DND-41 (cell line): ENCODE results near the gene PTPRE.

ENCODE experiments used
- ATAC-seq: fragments of 200-7000 bp; cut with Tn5 transposase; 3 replicates; pipeline ENCODE4 v1.9.1; 2021; ENCODE audit warnings: low read depth; ENCODE audit not compliant: insufficient read depth
- DNase-seq: peaks from one replicate; pipeline ENCODE4 v3.0.0-alpha.2; 2020
- H2AFZ ChIP-seq: 2 replicates; pipeline ENCODE4 v1.6.0; 2012; ENCODE audit warnings: low read depth, low read length
- H3K27ac ChIP-seq: 2 replicates; pipeline ENCODE4 v1.5.1; 2012; ENCODE audit warnings: low read length, inconsistent platforms
- H3K27me3 ChIP-seq: fragments of 200-600 bp; sonication (generic); 2 replicates; pipeline ENCODE4 v1.6.0; 2012; ENCODE audit warnings: low read length, mild to moderate bottlenecking, inconsistent platforms; ENCODE audit not compliant: insufficient read depth, poor library complexity
- H3K36me3 ChIP-seq: 2 replicates; pipeline ENCODE4 v1.5.1; 2012; ENCODE audit warnings: low read length, inconsistent platforms; ENCODE audit not compliant: insufficient read depth
- H3K4me1 ChIP-seq: 2 replicates; pipeline ENCODE4 v1.5.1; 2012; ENCODE audit warnings: mild to moderate bottlenecking, low read length; ENCODE audit not compliant: insufficient read depth
- H3K4me2 ChIP-seq: 2 replicates; pipeline ENCODE4 v1.6.0; 2012; ENCODE audit warnings: mild to moderate bottlenecking, moderate library complexity, low read length, inconsistent platforms; ENCODE audit not compliant: insufficient read depth
- H3K4me3 ChIP-seq, 2 experiments: fragments of 200-600 bp in 1 of 2; shearing (Covaris generic) in 1 of 2; 2 replicates each; pipeline ENCODE4 v1.5.1; 2012 to 2016; ENCODE audit warnings: inconsistent platforms in 2 of 2, low read length in 2 of 2, mild to moderate bottlenecking in 2 of 2, low read depth in 1 of 2, moderate library complexity in 1 of 2
- H3K79me2 ChIP-seq: 2 replicates; pipeline ENCODE4 v1.6.0; 2012; ENCODE audit warnings: low read length, inconsistent platforms; ENCODE audit not compliant: insufficient read depth
- H3K9ac ChIP-seq: 2 replicates; pipeline ENCODE4 v1.6.0; 2012; ENCODE audit warnings: low read depth, mild to moderate bottlenecking, inconsistent platforms, low read length, moderate library complexity
- H3K9me3 ChIP-seq: 2 replicates; pipeline ENCODE4 v1.5.1; 2012; ENCODE audit warnings: low read length, moderate library complexity, mild to moderate bottlenecking, inconsistent platforms; ENCODE audit not compliant: insufficient read depth, severe bottlenecking
- H4K20me1 ChIP-seq: 2 replicates; pipeline ENCODE4 v1.6.0; 2012; ENCODE audit warnings: low read length; ENCODE audit not compliant: insufficient read depth
- EZH2 ChIP-seq: IDR thresholded peaks from 3 replicates; pipeline ENCODE4 v1.6.1; 2012; ENCODE audit warnings: borderline replicate concordance, low read depth, mild to moderate bottlenecking, moderate library complexity, low read length, inconsistent platforms; ENCODE audit not compliant: severe bottlenecking
- TF ChIP-seq, protein P1 (sequence below): IDR thresholded peaks from 2 replicates; pipeline ENCODE4 v1.5.1; 2012; ENCODE audit warnings: borderline replicate concordance, low read length, moderate library complexity, mild to moderate bottlenecking; ENCODE audit not compliant: poor library complexity, severe bottlenecking; ENCODE audit errors: extremely low read depth

The PTPRE gene

DNA sequence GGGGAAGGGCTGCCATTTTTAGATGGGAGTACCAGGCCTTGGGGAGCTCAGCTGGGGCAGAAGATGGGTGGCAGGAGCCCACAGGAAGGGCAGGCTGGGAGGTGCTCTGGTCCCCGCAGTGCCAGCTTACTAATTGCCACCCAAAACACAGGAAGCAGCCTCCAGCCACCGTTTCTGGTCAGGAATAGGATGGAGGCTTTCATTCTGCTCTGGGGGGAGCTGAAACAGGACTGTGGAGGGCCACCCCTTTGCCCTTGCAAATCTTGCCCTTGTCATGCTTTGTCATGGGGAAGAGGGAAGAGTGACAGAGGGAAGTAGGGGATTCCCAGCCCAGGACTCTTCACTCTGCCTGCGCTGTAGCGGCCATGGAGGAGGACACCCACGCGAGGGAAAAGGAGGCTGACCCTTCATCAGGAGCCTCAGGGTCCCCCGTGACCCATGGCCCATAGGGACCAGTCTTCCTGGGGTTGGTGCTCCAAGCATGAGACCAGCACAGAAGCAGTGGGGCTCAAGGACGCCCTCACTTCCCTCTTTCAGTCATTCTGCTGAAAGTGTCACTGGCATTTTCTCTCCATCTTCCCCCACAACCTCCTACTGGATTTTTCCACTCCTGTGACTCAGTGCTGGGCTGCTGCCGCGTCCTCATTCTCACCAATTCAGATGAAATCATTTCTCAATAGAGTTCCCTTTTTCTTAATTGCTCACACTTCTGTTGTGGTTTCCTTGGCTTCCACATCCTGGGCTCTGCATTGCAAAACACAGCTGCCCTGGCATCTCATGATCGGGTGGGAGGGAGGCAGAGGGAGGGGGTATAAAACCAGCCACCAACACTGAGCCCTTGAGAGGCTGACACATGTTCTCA lies 157.4 kb downstream of the PTPRE start:
- H3K4me2 ChIP-seq, result peak overlapping the region; percentile 61
- H3K27ac ChIP-seq, result peak overlapping the region; percentile 86

DNA sequence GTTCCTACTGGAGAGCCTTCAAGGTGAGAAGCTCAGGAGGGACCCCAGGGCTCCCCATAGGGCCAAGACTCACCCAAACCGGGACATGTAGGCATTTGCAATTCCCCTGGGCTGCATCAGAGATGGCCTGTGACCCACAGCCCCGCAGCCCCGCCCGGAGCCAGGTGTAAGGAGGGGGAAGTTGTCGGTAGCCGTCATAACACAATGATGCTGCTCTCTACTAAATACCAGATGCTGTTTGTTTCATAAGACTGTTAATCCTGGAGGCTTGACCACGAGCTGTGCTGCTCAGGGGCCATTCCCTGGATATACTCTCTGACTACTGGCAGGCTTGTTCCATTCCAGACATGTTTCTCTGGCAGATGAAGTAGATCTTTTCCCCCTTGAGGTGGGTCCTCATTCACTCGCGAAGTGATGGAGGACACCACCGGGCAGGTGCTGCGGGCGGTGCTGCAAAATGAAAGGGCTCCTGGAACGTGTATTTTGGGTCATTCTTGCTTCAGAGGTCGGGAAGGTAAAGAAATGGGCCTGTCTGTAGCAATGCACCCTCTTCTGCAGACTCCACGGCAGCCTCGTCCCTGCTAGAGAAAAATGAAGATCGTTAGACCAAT lies 158.2 kb downstream of the PTPRE start:
- TF ChIP-seq, protein P1, sequence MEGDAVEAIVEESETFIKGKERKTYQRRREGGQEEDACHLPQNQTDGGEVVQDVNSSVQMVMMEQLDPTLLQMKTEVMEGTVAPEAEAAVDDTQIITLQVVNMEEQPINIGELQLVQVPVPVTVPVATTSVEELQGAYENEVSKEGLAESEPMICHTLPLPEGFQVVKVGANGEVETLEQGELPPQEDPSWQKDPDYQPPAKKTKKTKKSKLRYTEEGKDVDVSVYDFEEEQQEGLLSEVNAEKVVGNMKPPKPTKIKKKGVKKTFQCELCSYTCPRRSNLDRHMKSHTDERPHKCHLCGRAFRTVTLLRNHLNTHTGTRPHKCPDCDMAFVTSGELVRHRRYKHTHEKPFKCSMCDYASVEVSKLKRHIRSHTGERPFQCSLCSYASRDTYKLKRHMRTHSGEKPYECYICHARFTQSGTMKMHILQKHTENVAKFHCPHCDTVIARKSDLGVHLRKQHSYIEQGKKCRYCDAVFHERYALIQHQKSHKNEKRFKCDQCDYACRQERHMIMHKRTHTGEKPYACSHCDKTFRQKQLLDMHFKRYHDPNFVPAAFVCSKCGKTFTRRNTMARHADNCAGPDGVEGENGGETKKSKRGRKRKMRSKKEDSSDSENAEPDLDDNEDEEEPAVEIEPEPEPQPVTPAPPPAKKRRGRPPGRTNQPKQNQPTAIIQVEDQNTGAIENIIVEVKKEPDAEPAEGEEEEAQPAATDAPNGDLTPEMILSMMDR, result no peak
- Histone ChIP-seq H3K9ac (peak overlapping the region; percentile 27), H3K4me3 (peak overlapping the region in 1 of 2 experiments; percentile 7; a peak in 1 of 4 replicates)

More for the DNA sequence above, 157.4 kb downstream of the PTPRE start:
- no peak overlapping the region for H2AFZ ChIP-seq
- peak overlapping the region in 1 of 2 experiments; percentile 26; a peak in 2 of 4 replicates for H3K4me3 ChIP-seq
- H3K79me2 ChIP-seq, result no peaks in the 10 kb centered on the region
- H3K9me3 ChIP-seq, result no peaks in the 10 kb centered on the region
- H3K9ac ChIP-seq, result peak overlapping the region; percentile 49
- H4K20me1 ChIP-seq, result peaks cover 5% of the 10 kb centered on the region; the same call in 1 of the 2 replicates
- ATAC-seq, result peak; percentile 84
- H3K4me1 ChIP-seq, result peaks cover 44% of the 10 kb centered on the region
- TF ChIP-seq, protein P1, result no peak
- TF ChIP-seq EZH2, result no peak
- DNase-seq, result peak; percentile 94
- no peaks in the 10 kb centered on the region for H3K27me3 ChIP-seq
- H3K36me3 ChIP-seq, result peaks cover 56% of the 10 kb centered on the region

DNA sequence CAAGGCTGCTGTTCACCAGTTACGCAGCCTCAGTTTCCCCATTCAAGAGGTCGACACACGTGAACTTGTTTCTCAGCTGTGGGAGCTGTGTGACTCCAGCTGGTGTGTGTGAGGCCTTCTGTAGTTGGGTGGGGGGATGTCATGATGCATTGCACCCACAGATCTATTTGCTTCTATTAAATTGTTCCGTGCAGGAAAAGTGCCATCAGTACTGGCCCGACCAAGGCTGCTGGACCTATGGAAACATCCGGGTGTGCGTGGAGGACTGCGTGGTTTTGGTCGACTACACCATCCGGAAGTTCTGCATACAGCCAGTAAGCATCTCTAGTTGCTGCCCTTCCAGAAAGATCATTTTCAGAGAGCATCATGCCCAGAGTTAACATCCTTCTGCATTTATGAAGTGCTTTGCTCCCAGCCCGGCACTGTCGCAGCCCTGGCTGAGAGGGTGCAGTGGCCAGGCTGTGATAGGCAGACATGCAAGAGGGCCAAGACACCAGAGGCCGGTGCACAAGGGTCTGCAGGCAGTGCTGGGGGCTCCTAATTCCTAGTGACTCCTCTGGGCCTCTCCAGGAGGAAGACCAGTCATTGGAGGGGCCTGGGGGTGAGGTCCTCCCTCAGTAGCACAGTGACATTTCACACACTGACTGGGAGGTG lies 159.1 kb downstream of the PTPRE start:
- Histone ChIP-seq H3K4me2 (no peak overlapping the region), H4K20me1 (peaks cover 5% of the 10 kb centered on the region; the same call in 1 of the 2 replicates), H3K27ac (peak overlapping the region; percentile 86), H2AFZ (no peak overlapping the region), H3K9me3 (no peaks in the 10 kb centered on the region), H3K27me3 (no peaks in the 10 kb centered on the region), H3K36me3 (peaks cover 60% of the 10 kb centered on the region), H3K79me2 (no peaks in the 10 kb centered on the region), H3K4me3 (no peak overlapping the region), H3K4me1 (peaks cover 44% of the 10 kb centered on the region), H3K9ac (no peak overlapping the region)
- no peak for DNase-seq
- TF ChIP-seq, protein P1, result no peak
- no peak for TF ChIP-seq EZH2
- ATAC-seq, result no peak

More for the DNA sequence above, 158.2 kb downstream of the PTPRE start:
- Histone ChIP-seq H3K79me2 (no peaks in the 10 kb centered on the region), H3K9me3 (no peaks in the 10 kb centered on the region), H3K27me3 (no peaks in the 10 kb centered on the region), H3K27ac (peak overlapping the region; percentile 86), H2AFZ (no peak overlapping the region), H3K4me2 (peak overlapping the region; percentile 61), H4K20me1 (peaks cover 5% of the 10 kb centered on the region; the same call in 1 of the 2 replicates), H3K4me1 (peaks cover 44% of the 10 kb centered on the region), H3K36me3 (peaks cover 56% of the 10 kb centered on the region)
- ATAC-seq (peak; percentile 17; the same call in 1 of the 3 replicates), DNase-seq (no peak)
